T-helper 22 cell (primary cell): ENCODE data around the gene MPHOSPH9.
"Not testable (repeated sequence)": the region's sequence is repeated elsewhere in the genome, so short reads cannot be mapped to it uniquely, and the experiment has no call there.

Experiments
- DNase-seq: peaks from one replicate; pipeline ENCODE4 v3.0.0-alpha.2; 2020; ENCODE audit warnings: low read depth

MPHOSPH9 gene

DNA sequence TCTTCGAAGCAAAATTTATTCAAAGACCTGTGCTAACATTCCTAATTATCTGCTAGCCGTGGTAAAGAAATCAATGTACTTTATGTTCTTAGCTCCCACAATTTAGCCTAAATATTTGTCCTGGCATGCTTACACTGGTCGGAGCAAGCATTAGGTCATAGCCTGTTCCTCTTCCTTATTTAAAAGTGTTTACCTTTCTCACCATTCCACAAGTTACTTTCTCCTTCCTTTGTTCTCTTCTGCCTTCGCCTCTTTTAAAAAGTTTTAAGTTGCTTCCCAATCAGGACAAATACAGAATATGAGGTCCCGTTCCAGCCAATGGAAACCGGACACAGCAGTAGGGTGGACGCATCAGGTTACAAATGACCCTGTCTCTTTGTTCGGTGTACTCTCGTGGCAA is 27.1 kb upstream of the MPHOSPH9 start:
- no peak for DNase-seq

DNA sequence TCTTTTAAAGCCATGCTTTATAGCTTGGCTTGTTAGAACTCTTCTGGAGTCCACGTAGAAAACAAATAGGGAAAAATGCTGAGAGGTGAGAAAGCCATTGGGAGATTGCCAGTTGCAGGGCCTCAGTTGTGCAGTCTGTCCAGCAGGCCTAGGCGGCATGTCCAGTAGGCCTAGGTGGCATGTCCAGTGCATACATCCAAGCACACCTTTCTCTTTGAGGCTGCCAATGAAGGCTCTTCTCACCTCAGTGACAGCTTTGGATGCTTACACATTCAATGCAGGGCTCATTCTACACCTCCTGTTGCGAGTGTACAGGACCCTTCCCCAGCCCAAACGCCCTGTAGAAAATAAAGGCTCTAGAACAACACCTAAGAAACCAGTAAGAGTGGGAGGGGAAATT is 25.7 kb upstream of the MPHOSPH9 start:
- no peak for DNase-seq

DNA sequence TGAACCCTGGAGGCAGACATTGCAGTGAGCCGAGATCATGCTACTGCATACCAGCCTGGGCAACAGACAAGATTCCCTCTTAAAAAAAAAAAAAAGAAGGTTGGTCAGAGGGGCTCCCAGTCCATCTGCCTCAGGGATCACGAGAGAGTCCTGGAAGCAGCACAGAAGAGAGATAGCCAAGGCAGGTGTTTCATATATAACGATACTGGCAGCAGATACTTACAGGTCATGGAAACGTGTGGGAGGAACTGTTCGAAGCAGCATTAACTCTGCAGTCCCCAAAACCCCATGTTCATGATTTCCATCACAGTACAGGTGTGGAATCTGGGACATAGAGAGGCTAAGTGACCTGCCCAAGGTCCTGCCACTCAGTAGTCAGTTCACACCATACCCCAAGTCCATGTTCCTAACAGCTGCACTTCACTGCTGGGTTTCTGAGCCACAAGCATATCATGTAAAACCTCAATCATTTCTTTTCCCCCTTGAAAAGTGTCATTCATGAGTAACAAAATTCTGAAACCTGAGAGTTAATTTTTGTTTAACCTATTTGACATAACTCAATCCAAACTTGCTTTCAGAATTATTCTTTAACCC is 22.0 kb upstream of the MPHOSPH9 start:
- DNase-seq: no peak

DNA sequence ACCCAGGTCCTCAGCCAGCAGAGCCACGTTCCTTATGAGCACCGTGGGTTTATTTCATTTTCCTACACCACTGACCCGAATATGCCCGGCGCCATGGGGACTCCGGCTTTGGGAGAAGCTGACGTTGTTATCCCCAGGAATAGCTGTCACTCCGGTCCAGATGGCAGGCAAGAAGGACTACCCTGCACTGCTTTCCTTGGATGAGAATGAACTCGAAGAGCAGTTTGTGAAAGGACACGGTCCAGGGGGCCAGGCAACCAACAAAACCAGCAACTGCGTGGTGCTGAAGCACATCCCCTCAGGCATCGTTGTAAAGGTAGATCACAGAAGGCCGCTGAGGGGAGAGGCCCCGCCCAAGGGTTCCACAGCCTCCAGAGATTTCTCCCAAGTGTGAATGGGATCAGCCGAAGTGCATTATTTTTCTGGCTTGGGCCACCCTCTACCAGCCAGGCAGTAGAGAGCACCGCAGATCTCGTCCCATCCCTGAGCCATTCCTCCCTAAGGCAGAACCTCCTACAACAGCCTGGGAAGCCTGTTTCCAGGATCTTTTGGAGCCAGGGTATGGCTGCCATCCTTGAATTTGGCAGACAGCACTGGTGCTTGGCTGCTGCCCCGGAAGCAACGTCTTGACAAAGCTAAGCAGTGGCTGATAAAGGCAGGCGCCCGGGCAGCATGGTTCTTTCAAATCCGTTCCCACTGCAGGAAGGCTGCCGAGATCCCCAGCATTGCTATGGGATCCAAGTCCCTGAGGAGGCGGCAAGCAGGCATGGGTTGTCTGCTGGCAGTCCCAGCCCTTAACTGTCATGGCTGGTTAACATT is 20.9 kb upstream of the MPHOSPH9 start:
- no peak for DNase-seq

DNA sequence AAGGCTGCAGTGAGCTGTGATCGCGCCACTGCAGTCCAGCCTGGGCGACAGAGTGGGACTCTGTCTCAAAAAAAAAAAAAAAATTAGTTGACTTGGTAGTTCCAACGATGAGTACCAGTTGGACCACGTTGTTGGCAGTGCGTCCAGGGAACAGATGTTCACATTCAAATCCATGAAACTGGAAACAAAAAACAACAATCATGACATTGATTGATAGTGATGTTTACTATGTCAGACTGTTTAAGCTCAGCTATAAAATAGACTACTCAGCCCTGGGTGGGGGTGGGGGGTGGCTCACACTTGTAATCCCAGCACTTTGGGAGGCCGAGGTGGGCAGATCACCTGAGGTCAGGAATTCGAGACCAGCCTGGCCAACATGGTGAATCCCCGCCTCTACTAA is 19.4 kb upstream of the MPHOSPH9 start:
- DNase-seq: not testable (repeated sequence)

DNA sequence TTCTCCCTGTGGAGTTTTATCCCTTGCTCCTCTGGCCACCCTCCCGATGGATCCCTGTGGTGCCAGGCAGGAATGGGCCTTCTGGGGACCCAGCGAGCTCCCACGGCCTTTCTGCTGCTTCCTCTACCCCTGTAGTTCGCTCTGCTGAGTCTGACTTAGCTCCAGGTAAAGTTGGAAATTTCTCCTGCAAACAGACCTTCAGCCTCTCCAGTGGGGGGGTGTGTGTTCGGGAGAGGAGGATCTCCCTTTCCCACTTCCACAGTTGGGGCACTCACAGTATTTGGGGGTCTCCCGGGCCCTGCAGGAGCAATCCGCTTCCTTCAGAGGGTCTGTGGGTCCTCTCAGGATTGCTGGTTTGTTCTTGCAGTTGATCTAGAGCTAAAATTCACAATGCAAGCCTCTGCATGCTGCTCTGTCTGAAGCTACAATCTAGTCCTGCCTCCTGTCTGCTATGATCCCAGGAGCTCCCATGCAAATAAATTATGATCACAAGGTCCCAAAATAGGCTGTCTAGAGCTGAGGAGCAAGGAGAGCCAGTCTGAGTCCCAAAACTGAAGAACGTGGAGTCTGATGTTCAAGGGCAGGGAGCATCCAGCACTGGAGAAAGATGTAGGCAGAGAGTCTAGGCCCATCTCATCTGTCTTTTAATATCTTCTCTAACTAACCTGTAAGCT is 18.6 kb upstream of the MPHOSPH9 start:
- DNase-seq: no peak

DNA sequence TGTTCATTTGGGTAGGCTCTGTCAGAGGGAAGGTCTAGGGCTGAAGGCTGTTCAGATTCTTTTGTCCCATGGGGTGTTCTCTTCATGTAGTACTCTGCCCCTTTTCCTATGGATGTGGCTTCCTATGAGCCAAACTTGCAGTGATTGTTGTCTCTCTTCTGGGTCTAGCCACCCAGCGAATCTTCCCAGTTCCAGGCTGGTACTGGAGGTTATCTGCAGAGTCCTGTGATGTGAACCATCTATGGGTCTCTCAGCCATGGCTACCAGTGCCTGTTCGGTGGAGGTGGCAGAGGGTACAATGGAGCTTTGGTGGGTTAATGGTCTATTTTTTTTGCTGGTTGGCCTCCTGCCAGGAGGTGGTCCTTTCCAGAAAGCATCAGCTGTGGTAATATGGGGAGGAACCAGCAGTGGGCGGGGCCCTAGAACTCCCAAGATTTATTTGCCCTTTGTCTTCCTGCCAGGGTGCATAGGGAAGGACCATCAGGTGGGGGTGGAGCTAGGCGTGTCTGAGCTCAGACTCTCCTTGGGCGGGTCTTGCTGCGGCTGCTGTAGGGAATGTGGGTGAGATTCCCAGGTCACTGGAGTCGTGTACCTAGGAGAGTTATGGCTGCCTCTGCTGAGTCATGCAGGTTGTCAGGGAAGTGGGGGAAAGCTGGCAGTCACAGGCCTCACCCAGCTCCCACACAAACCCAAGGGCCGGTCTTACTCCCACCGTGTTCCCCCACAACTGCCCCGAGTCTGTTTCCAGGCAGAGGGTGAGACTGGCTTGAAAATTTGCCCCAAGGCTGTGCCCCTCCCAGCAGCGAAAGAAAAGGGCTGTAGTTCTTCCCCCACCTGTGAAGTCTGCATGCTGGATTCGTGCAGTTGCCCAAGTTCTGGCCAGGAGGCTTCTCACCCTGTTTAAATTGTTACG is 17.8 kb upstream of the MPHOSPH9 start:
- DNase-seq: no peak

DNA sequence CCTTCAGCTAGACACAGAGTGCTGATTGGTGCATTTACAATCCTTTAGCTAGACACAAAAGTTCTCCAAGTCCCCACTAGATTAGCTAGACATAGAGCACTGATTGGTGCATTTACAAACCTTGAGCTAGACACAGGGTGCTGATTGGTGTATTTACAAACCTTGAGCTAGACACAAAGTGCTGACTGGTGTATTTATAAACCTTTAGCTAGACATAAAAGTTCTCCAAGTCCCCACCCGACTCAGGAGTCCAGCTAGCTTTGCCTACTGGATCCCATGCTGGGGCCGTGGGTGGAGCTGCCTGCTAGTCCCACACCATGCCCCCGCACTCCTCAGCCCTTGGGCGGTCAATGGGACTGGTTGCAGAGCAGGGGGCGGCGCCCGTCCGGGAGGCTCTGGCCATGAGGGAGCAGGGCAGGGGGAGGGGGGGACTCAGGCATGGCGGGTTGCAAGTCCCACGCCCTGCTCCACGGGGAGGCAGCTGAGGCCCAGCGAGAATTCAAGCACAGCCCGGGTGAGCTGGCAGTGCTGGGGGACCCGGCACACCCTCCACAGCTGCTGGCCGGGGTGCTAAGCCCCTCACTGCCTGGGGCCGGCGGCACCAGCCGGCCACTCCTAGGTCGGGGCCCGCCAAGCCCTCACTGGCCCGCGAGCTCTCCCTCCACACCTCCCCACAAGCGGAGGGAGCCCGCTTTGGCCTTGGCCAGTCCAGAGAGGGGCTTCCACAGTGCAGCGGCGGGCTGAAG is 16.2 kb upstream of the MPHOSPH9 start:
- not testable (repeated sequence) for DNase-seq

DNA sequence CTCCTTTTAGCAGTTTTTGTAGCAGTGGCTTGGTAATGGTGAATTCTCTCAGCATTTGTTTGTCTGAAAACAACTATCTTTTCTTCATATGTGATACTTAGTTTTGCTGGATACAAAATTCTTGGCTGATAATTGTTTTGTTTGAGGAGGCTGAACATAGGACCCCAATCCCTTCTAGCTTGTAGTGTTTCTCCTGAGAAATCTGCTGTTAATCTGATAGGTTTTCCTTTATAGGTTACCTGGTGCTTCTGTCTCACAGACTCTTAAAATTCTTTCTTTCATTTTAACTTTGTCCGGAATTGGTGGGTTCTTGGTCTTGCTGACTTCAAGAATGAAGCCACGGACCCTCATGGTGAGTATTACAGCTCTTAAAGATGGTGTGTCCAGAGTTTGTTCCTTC is 15.2 kb upstream of the MPHOSPH9 start:
- DNase-seq: not testable (repeated sequence)

DNA sequence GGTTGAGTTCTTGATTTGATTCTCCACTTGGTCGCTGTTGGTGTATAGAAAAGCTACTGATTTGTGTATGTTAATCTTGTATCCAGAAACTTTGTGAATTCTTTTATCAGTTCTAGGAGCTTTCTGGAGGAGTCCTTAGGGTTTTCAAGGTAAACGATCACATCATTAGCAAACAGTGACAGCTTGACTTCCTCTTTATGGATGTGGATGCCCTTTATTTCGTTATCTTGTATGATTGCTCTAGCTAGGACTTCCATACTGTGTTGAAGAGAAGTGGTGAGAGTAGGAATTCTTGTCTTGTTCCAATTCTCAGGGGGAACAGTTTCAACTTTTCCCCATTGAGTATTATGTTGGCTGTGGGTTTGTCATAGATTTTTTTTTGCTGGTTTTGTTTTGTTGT is 12.7 kb upstream of the MPHOSPH9 start:
- DNase-seq: no peak

DNA sequence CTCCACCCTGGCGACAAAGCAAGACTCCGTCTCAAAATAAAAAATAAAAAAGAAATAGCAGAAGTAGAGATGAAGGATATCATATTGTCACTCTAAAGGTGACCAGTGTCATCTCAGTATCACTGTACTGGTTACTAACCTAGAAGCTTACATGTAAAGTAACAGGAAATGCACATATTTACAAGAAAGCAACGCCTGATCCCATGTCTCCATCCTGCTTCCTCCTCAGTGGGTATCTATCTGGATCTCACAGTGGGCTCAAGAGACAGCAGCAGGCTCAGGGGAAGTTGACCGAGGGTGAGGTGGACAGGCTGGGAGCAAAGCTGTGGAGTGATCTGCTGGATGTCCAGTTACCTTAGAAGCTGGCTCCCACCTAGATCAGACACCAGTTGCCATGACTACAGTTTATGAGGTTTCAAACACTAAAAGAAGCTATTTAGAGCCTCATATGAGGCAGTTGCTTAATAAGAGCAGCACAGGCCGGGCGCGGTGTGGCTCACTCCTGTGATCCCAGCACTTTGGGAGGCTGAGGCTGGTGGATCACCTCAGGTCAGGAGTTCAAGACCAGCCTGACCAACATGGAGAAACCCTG is 10.8 kb upstream of the MPHOSPH9 start:
- DNase-seq: no peak

DNA sequence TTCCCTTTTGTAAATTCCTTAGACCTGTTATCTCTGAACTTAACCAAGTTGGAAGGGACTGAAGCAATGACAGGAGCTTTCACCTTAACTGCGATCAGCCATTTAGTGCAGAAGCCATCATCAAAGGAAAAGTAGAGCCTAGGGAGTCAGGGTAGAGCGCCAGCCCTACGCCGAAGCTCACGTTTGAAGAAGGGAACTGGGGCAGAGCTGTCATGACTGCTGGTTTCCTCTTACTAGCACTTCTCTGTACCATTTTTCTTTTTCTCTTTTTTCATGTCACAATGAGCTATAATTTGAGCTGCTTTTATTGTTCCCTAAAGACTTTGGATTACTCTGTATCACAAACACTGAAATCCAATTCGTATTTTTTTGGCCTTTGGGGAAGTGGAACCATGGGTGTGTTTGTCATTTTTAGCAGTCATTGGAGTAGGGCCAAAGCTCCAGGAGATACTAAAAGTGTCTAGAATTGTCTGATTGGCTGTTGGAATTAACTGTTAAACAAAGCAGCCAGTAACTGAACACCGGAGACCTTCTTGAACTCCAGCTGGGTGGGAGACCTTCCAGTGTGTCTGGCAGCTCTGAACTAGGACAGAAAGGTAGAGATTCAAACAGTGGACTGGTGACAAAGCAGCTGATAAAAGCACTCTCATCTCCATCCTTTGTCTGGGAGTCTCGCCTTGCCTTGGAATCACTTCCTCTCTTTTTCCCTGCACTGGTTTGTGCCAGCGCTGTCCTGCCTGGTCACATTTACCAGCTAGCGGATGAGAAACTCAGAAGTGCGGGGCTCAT is 9.4 kb upstream of the MPHOSPH9 start:
- DNase-seq: no peak

DNA sequence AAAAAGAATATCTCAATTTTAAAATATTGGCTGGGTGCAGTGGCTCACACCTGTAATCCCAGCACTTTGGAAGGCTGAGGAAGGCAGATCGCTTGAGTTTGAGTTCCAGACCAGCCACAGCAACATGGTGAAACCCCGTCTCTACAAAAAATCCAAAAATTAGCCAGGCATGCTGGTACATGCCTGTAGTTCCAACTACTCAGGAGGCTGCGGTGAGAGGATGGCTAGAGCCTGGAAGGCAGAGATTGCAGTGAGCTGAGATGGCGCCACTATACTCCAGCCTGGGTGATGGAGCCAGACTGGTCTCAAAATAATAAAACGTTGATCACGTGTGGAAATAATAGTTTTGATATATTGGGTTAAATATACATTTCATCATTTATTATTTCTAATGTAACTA is 6.0 kb upstream of the MPHOSPH9 start:
- no peak for DNase-seq

DNA sequence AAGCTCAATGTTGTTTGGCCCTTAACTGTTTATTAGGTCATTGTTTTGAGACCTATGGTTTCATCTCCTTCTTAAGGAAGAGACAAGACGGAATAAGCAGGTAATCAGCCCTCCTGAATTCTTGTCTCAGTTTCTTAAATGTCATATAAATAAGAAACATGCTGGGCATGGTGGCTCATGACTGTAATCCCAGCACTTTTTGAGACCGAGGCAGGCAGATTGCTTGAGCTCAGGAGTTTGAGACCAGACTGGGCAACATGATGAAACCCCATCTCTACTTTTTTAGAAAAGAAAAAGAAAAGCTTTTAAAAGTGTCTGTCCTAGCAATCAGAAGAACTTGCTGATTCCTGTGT is 5.4 kb upstream of the MPHOSPH9 start:
- DNase-seq: no peak

DNA sequence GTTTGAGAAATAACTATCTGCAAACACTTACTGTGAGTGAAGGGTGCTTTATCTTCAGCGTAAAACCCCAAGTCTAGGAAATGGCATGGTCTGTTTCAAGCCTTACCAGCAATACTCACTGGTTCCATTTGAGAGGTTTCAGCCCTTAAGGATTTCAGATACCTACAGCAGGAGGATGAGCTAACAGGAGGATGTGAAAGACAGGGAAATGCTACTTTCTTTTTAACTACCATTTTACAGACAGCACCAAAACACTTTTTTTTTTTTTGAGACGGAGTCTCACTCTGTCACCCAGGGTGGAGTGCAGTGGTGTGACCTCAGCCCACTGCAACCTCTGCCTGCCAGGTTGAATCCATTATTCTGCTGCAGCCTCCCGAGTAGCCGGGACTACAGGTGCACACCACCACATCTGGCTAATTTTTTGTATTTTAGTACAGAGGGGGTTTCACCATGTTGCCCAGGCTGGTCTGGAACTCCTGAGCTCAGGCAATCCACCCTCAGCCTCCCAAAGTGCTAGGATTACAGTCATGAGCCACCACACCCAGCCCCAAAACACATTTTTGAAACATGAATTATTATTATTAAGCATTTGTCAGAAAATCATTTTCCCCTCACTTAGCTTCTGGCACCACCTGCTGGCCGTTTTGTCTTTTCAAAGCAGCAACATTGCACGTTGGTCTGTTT is 4.8 kb upstream of the MPHOSPH9 start:
- peak; percentile 32 for DNase-seq

DNA sequence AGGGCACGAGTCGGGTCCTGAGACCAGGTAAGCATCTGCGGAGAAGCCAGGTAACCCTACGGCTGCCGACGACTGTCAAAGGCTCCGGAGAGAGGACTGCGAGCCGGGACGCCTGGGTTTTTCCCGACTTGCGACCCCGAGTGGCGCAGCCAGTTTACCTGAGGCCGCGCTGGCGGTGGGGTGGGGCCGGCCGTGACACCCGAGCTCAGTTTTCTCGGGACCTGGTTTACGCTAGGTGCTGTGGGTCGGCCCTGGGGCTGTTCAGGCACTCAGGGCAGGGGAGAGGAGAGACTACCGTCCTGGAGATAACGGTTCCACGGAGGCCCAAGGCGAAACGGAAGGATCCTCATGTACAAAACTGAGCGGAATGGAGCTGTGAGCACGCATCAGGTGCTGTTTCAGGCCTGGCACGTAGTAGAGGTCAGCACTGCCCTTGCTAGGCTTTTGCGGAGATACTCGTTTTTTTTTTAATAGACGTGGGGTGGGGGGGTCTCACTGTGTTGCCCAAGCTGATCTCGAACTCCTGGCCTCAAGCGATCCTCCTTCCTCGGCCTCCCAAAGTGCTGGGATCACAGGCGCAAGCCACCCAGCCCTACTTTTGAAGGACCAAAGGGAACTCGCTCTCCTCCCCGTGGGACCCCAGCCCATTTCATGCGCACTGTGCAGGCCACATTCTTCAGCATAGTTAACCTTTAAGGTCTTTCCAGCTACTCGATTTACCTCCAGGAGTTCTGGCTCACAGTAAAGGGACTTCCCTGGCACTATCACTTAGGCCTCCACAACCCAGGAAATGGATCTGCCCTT is 766 bp upstream of the MPHOSPH9 start:
- no peak for DNase-seq

DNA sequence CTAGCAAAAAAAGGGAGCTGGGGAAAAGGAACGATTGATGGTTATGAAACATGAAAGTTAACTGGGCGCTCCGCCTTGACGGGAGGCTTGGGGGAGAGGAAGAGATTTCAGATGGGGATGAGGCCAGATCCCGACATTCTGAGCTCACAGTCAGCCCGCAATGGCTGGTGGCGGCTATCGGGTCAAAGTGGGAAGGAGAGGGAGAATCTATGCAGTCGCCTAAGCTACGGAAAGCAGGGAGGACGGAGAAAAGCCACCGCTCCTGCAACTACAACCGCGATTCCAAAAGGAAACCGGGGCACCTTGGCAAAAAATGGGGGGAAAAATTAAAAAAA is 502 bp downstream of the MPHOSPH9 start:
- DNase-seq: no peak

DNA sequence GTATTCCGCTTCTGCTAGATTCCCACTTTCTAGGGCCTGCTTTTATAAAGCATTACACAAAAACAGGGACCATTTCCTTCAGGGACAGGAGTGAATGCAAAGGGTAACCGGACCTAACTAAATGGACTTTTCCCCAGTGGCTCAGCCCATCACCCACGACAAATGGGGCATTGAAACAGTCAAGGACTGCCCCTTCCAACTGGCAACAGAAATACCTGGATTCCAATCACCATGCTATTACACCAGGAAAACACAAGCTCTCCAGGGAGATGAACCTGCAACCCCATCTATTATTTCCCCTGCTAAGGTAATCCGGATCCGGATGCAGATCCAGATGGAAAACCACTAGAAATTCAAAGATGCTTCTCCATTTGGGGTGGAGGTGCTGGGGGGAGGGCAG is 1.0 kb downstream of the MPHOSPH9 start:
- DNase-seq: no peak

DNA sequence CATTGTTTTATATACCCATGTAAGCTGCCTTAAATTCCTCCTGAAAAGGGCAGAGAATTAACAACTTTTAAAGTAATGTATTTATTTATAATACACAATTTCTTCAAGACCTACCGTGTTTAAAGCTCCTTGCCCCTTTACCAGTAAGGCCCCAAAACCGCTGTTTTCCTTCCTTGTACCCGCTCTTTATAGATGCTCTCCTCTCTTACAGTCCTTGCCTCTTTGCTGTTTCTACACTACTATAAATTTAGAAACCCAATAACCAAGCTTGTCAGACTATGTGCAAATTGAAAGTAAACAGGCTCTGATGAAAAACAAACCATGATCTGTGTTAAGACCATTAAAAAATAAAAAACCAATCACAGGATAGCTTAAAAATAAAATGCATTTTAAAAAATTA is 3.9 kb downstream of the MPHOSPH9 start:
- no peak for DNase-seq
